HG02678 (cell line): ENCODE data around the gene LRRC59.

Experiments used
- ATAC-seq: cut with Tn5 transposase; IDR thresholded peaks from one replicate; pipeline ENCODE4 v1.9.1; 2021; ENCODE audit warnings: mild to moderate bottlenecking, moderate library complexity; ENCODE audit not compliant: unreplicated experiment

LRRC59 gene

DNA sequence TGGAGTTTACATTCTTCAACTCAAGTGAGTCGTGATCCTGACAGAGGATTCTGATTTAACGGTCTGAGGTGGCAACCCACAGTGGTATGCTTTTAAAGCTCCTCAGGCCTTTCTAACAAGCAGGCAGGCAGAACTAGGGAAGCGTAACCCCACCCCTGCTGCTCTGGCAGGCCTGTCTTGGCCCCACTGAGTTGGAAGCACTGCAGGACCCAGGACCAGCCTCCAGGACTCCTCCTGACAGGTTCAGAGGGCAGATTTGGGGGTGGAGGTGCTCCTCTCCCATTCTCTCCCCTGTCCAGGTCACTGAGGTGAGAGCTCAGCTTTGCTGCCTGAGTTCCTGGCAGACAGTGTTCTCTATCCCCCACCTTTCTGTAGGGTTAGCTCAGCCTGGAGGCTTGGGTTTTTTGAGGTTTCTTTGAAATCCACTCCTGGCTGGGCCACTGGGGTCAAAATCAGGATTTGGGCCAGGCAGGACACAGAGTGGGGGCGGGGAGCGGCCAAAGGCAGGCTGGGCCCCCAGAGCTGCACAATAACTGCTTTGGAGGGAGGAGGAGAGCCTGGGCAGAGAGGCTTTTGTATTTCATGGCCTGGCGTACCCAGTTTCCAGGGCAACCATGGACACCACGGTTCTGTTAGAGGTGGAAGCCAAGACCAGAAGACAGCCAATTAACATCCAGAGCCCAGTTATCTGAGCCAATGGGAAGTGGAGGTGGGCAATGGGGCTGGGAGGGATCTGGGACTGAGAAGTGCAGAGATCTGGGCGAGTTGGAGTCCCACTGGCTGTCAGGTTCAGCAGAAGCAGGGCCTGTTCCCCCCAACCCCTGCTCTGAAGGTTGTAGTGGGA lies 33.9 kb downstream of the LRRC59 start:
- ATAC-seq: no peak

DNA sequence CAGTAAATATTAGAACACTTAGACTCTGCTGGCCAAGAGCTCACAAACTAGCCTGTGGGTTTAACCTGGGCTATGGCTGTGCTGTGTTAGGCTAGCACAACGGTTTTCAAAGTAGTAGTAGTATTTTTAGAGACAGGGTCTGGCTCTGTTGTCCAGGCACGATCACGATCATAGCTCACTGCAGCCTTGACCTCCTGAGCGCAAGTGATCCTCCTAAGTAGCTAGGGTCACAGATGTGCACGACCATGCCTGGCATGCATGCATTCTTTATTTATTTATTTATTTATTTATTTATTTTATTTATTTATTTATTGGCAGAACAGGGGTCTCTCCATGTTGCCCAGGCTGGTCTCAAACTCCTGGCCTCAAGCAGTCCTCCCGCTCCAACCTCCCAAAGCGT lies 34.7 kb downstream of the LRRC59 start:
- ATAC-seq: no peak

GRCh38 chr17:50361561-50362480 lies 35.5 kb downstream of the LRRC59 start:
- no peak for ATAC-seq

DNA sequence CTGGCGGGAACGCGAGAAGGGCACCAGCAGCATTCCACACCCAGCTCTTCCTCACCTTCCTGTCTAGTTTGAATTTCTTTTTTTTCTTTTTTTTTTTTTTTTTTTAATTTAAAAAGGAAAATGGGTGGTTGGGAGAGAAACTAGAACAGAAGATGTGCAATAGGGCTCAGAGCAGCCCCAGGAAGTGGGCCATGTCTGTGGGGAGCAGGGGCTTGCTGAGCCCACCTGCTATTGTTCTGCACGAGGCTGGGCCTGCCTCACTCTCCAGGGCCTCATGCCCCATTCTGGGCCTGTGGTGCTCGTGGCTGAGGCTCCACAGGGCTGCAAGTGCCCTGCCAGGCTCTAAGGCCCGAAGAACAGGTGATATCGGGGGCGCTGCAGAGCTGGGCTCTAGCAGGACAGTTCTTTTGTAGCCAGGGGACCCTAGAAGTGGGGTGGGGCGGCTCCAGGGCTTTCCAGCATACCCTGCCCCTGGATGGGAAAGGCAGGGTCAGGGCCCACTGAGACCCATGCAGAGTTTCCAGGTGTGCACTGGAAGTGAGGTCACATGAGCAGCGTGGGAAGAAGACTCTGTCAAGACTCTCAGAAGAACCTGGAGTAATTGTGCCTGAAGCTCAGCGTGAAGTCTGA lies 36.7 kb downstream of the LRRC59 start:
- no peak for ATAC-seq

GRCh38 chr17:50359998-50360461 lies 37.3 kb downstream of the LRRC59 start:
- ATAC-seq: no peak

GRCh38 chr17:50359005-50359699 lies 38.2 kb downstream of the LRRC59 start:
- ATAC-seq: no peak

- ATAC-seq: no peak
These were observed 39.1 kb downstream of the LRRC59 start for GRCh38 chr17:50358177-50358576.

GRCh38 chr17:50356892-50357510 lies 40.3 kb downstream of the LRRC59 start:
- no peak for ATAC-seq

DNA sequence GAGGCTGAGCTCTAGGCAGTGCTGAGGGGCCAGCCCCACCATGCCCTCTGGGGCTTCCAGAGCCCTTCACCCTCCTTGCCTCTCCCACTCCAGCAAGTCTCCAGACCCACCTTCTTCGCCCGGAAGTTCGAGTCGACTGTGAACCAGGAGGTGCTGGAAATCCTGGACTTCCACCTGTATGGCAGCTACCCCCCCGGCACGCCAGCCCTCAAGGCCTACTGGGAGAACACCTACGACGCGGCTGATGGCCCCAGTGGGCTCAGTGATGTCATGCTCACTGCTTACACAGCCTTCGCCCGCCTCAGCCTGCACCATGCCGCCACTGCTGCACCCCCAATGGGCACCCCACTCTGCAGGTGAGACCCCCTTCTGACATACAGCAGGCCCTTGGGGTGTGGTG lies 40.9 kb downstream of the LRRC59 start:
- ATAC-seq: no peak

DNA sequence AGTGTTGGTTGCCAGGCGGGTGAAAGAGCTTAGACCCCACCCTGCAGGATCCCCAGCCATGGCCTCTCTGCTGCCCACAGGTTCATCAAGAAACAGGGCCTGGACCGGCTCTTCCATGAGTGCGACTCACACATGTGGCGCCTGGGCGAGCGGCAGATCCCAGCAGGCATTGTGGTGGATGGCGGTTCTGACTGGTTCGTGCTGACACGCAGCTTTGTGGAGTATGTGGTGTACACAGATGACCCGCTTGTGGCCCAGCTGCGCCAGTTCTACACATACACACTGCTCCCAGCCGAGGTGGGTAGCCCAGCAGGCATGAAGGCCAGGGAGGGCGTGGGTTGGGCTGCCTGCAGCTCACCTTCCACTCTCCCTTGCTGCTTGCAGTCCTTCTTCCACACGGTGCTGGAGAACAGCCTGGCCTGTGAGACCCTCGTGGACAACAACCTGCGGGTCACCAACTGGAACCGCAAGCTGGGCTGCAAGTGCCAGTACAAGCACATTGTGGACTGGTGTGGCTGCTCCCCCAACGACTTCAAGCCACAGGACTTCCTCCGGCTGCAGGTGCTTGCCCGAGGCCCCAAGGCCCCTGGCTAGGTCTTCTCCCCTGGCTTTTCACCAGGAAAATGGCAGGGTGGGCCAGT lies 41.5 kb downstream of the LRRC59 start:
- no peak for ATAC-seq

GRCh38 chr17:50355336-50355700 lies 42.0 kb downstream of the LRRC59 start:
- ATAC-seq: no peak

DNA sequence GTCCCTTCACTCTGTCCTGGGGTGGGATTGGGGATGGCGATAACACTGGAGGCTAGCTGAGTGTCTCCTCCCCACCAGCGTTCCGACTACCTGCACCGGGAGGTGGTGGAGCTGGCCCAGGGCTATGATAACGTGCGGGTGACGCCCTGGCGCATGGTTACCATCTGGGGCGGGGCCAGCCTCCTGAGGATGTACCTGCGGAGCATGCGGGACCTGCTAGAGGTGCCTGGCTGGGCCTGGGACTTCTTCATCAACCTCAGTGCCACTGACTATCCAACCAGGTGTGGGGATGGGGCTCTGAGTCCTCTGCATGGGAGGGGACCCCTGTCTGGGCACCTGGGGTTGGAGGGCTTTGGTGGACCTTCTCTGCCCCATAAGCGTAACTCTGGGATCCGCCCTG lies 42.5 kb downstream of the LRRC59 start:
- ATAC-seq: no peak

- no peak for ATAC-seq
These were observed 43.1 kb downstream of the LRRC59 start for GRCh38 chr17:50354198-50354597.

- ATAC-seq: no peak
These were observed 43.6 kb downstream of the LRRC59 start for GRCh38 chr17:50353600-50354195.

GRCh38 chr17:50352693-50353599 lies 44.4 kb downstream of the LRRC59 start:
- no peak for ATAC-seq

- ATAC-seq: no peak
These were observed 45.1 kb downstream of the LRRC59 start for GRCh38 chr17:50352072-50352692.

- ATAC-seq: no peak
These were observed 46.6 kb downstream of the LRRC59 start for GRCh38 chr17:50350733-50351132.

DNA sequence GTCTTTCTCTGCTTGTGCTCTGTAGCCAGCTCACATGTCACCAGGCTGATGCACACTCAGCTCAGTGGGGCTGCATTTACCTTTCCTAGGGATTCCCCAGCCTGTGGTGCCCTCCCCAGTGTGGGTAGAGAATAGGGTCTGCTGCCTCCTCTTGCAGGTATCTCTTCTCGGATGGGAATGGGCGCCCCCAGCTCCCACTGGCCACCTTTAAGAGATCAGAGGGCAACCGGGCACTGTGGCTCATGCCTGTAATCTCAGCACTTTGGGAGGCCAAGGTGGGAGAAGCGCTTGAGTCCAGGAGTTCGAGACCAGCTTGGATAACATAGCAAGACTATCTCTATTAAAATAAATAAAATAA lies 48.1 kb downstream of the LRRC59 start:
- no peak for ATAC-seq
